PC-9 (cell line): ENCODE measurements around the gene KIDINS220. TPM values are rescaled to one million over a fixed set of nuclear protein-coding genes. Genes with fewer than 3 reads are reported as not detected.

Experiments used
- BruUV-seq: library from RNA; stranded (reverse); fragments of 400-500 nt; replicated peaks from 2 replicates; lab custom pipeline; 2021; lab: Mats Ljungman, UMichigan
- CTCF ChIA-PET: fragments of 300-600 bp; sonication (Branson Sonifier 250); formaldehyde crosslinking; loops from one replicate; lab custom pipeline; 2022; ENCODE audit warnings: antibody characterized with exemption; lab: Charles Lee
- POLR2A ChIA-PET: fragments of 300-600 bp; sonication (Branson Sonifier 250); formaldehyde crosslinking; loops from one replicate; lab custom pipeline; 2022; ENCODE audit warnings: antibody characterized with exemption; ENCODE audit not compliant: unreplicated experiment; lab: Charles Lee
- DNase-seq, 2 experiments: peaks; one replicate each; pipeline versions ENCODE4 v3.0.0 to v3.0.0-alpha.2; 2015 to 2022; ENCODE audit warnings: mixed read lengths in 1 of 2
- H2AFZ ChIP-seq: fragments of 200-600 bp; sonication (generic); 2 replicates; pipeline ENCODE4 v1.8.1; 2017; ENCODE audit warnings: antibody characterized with exemption
- H3F3A ChIP-seq: fragments of 200-600 bp; sonication (generic); 2 replicates; pipeline ENCODE4 v1.8.1; 2017; ENCODE audit warnings: antibody characterized with exemption, mild to moderate bottlenecking, low read depth; ENCODE audit not compliant: insufficient read depth
- H3K27ac ChIP-seq: fragments of 200-600 bp; sonication (generic); 2 replicates; pipeline ENCODE4 v1.6.1; 2016; ENCODE audit warnings: mixed run types
- H3K27me3 ChIP-seq: fragments of 200-600 bp; sonication (generic); 2 replicates; pipeline ENCODE4 v1.6.1; 2016; ENCODE audit warnings: low read depth, mixed run types; ENCODE audit not compliant: insufficient read depth
- H3K36me3 ChIP-seq: fragments of 200-600 bp; sonication (generic); 2 replicates; pipeline ENCODE4 v1.6.1; 2016; ENCODE audit warnings: low read depth, mixed run types
- H3K4me1 ChIP-seq: fragments of 200-600 bp; sonication (generic); replicated peaks from 2 replicates; pipeline ENCODE4 v1.6.1; 2016; ENCODE audit warnings: mixed run types; ENCODE audit not compliant: insufficient read depth
- H3K4me2 ChIP-seq: fragments of 200-600 bp; sonication (generic); 2 replicates; pipeline ENCODE4 v1.6.1; 2017; ENCODE audit warnings: mixed run types
- H3K4me3 ChIP-seq: fragments of 200-600 bp; sonication (generic); 2 replicates; pipeline ENCODE4 v1.6.1; 2016; ENCODE audit warnings: mixed run types
- H3K79me2 ChIP-seq: fragments of 200-600 bp; sonication (generic); 2 replicates; pipeline ENCODE4 v1.6.1; 2017; ENCODE audit warnings: low read depth, mixed run types
- H3K9me2 ChIP-seq: fragments of 200-600 bp; sonication (generic); 2 replicates; pipeline ENCODE4 v1.8.1; 2017; ENCODE audit warnings: mild to moderate bottlenecking; ENCODE audit not compliant: insufficient read depth
- H3K9me3 ChIP-seq: fragments of 200-600 bp; sonication (generic); 2 replicates; pipeline ENCODE4 v1.8.1; 2016; ENCODE audit warnings: low read depth; ENCODE audit not compliant: insufficient read depth
- H4K20me1 ChIP-seq: fragments of 200-600 bp; sonication (generic); 2 replicates; pipeline ENCODE4 v1.8.1; 2017; ENCODE audit not compliant: insufficient read depth
- CTCF ChIP-seq: fragments of 200-600 bp; sonication (generic); conservative IDR thresholded peaks from 2 replicates; pipeline ENCODE4 v1.6.1; 2017; ENCODE audit warnings: mixed run types, antibody characterized with exemption, mild to moderate bottlenecking, moderate library complexity
- EZH2 ChIP-seq: fragments of 200-600 bp; sonication (generic); IDR thresholded peaks from 2 replicates; pipeline ENCODE4 v1.8.0; 2017; ENCODE audit warnings: antibody characterized with exemption, low read depth
- intact Hi-C: fragments of 100-400 bp; cut with micrococcal nuclease; formaldehyde crosslinking; loops from one replicate; pipeline ENCODE4 v1.10.0; 2022; ENCODE audit not compliant: unreplicated experiment
- total RNA-seq: library from RNA; stranded (reverse); gene quantifications from 2 replicates; pipeline ENCODE4 v1.2.3, GENCODE V29; 2021

KIDINS220 gene
- total RNA-seq, 1 experiment from 2014 or later = 13.9 TPM

DNA sequence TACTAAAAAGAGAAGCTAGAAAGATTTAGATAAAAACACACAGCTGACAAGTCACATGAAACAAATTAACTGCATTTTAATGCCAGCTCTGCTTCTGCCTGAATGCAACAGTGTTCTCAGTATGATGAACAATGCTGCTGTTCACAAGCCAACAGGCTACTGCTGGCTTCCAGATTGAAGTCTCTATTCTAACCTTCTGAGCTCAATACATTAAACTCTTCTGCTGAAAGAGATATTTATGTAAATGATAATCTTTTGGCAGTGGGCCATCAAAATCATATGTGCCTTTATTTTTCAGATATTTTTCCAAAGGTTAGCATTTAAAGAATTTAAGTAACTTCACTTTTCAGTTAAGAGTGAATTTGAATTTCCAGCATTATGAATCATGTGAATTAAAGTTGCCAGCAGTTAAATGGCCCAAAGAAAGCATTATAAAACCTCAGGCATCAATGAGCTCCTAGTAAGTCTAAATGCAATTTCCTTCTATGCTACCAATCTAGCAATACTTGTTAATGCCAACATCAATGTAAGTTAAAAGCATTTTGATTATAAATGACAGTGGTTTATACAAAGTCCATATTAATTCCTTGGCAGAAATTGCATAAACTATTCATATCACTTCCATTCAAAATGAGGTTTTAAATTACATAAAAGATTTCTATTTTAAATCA lies 83.2 kb downstream of the KIDINS220 start:
- CTCF ChIA-PET = no interaction called here
- intact Hi-C loops = no loop called here
- POLR2A ChIA-PET = no interaction called here

GRCh38 chr2:8753609-8754008 lies 83.8 kb downstream of the KIDINS220 start:
- no peak overlapping the region for H3K4me3 ChIP-seq
- no peaks in the 10 kb centered on the region for H3K27me3 ChIP-seq
- H3F3A ChIP-seq = no peaks in the 10 kb centered on the region
- POLR2A ChIA-PET = no interaction called here
- H2AFZ ChIP-seq = no peak overlapping the region
- no peaks in the 10 kb centered on the region for H3K9me2 ChIP-seq
- no peaks in the 10 kb centered on the region for H3K36me3 ChIP-seq
- BruUV-seq = no TSS peak
- H3K27ac ChIP-seq = no peak overlapping the region
- H4K20me1 ChIP-seq = no peaks in the 10 kb centered on the region
- no peak for DNase-seq
- H3K9me3 ChIP-seq = no peaks in the 10 kb centered on the region
- TF ChIP-seq EZH2 (no peak), CTCF (no peak)
- H3K79me2 ChIP-seq = no peaks in the 10 kb centered on the region
- no peak overlapping the region for H3K4me2 ChIP-seq
- intact Hi-C loops = no loop called here
- H3K4me1 ChIP-seq = no peaks in the 10 kb centered on the region
- CTCF ChIA-PET = no interaction called here

More for the DNA sequence above, 83.2 kb downstream of the KIDINS220 start:
- Histone ChIP-seq H4K20me1 (no peaks in the 10 kb centered on the region), H3K36me3 (no peaks in the 10 kb centered on the region), H3K4me3 (no peak overlapping the region), H2AFZ (no peak overlapping the region), H3K27me3 (no peaks in the 10 kb centered on the region), H3F3A (no peaks in the 10 kb centered on the region), H3K4me1 (no peaks in the 10 kb centered on the region), H3K27ac (no peak overlapping the region), H3K79me2 (no peaks in the 10 kb centered on the region), H3K4me2 (no peak overlapping the region), H3K9me2 (no peaks in the 10 kb centered on the region), H3K9me3 (no peaks in the 10 kb centered on the region)
- DNase-seq = no peak
- no TSS peak for BruUV-seq
- no peak for TF ChIP-seq CTCF
- no peak for TF ChIP-seq EZH2

DNA sequence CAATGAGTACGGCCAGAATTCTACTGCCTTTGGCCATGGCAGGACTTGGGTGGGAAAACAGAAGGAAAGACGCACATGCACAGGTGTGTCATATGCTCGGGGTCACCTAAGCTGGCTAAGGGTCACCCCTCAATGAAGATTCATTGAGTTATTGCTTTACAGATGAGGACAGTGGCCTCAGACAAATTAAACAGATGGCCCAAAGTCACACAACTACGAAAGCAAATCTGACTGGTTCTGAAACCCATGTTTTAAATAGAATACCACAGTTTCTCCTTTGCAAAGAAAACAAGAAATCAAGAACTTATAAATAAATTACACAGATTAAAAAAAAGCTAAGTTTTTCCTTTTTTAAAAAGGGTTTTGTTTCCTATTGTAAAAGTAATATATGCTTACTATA lies 85.0 kb downstream of the KIDINS220 start:
- no peak overlapping the region for H3K4me3 ChIP-seq
- no peaks in the 10 kb centered on the region for H3K4me1 ChIP-seq
- no peak for DNase-seq
- H3K9me3 ChIP-seq = no peaks in the 10 kb centered on the region
- CTCF ChIA-PET = no interaction called here
- POLR2A ChIA-PET = no interaction called here
- no peaks in the 10 kb centered on the region for H3K9me2 ChIP-seq
- no peaks in the 10 kb centered on the region for H3K36me3 ChIP-seq
- no peak overlapping the region for H3K4me2 ChIP-seq
- intact Hi-C loops = no loop called here
- TF ChIP-seq CTCF (no peak), EZH2 (no peak)
- no peaks in the 10 kb centered on the region for H3F3A ChIP-seq
- no TSS peak for BruUV-seq
- H3K79me2 ChIP-seq = no peaks in the 10 kb centered on the region
- no peaks in the 10 kb centered on the region for H4K20me1 ChIP-seq
- H3K27me3 ChIP-seq = no peaks in the 10 kb centered on the region
- H3K27ac ChIP-seq = no peak overlapping the region
- H2AFZ ChIP-seq = no peak overlapping the region
